NB4 (cell line): ENCODE results near the gene LRRN3.

Experiments
- CTCF ChIP-seq: IDR thresholded peaks from one replicate; pipeline ENCODE4 v1.5.1; 2012; ENCODE audit warnings: low read depth, low read length
- MAX ChIP-seq: IDR thresholded peaks from 2 replicates; pipeline ENCODE4 v1.6.1; 2011; ENCODE audit warnings: low read depth, low read length
- MYC ChIP-seq: IDR thresholded peaks from 2 replicates; pipeline ENCODE4 v1.6.1; 2011; ENCODE audit warnings: low read depth, low read length
- POLR2A ChIP-seq: IDR thresholded peaks from 2 replicates; pipeline ENCODE4 v1.6.1; 2011; ENCODE audit warnings: mild to moderate bottlenecking; ENCODE audit not compliant: insufficient read length; ENCODE audit errors: extremely low read depth

GRCh38 chr7:111045449-111045848 lies 45.5 kb upstream of the LRRN3 start:
- TF ChIP-seq CTCF: no peak
- no peak for TF ChIP-seq POLR2A
- no peak for TF ChIP-seq MYC
- no peak for TF ChIP-seq MAX
